ENCODE measurements around the gene LCN1. TPM values are rescaled to one million over a fixed set of nuclear protein-coding genes. Genes with fewer than 3 reads are reported as not detected.

LCN1 gene
- polyA plus RNA-seq, 1 donor (not counting 4 experiments of a cell fraction or from before 2014, with no cell fraction given), result not detected

GRCh38 chr9:135562235-135562745 lies 41.0 kb downstream of the LCN1 start:
- H3K9ac ChIP-seq (ENCODE audit: control insufficient read depth, extremely low read depth, insufficient read depth, low read length), result no peak overlapping the region
- FAIRE-seq (no peak), DNase-seq (ENCODE audit: low read depth, low spot score) (no peak)
- H2AFZ ChIP-seq (ENCODE audit: control insufficient read depth, low read length), result no peak overlapping the region
- no peaks in the 10 kb centered on the region for H3K79me2 ChIP-seq (ENCODE audit: control insufficient read depth, insufficient read depth, low read length)
- dilution Hi-C loops (cut with MboI; ENCODE audit: extremely low pct_ligation_motif_present, low sequenced_read_pairs), result no loop called here
- H3K27ac ChIP-seq (ENCODE audit: control insufficient read depth, insufficient read depth, low read length), result no peak overlapping the region
- no peaks in the 10 kb centered on the region for H3K4me1 ChIP-seq (ENCODE audit: control insufficient read depth, extremely low read depth, insufficient read depth, low read length)
- H3K4me2 ChIP-seq (ENCODE audit: control insufficient read depth, extremely low read depth, insufficient read depth, low read depth, low read length), result no peak overlapping the region
- H3K9me1 ChIP-seq (ENCODE audit: control insufficient read depth, extremely low read depth, insufficient read depth, low read length), result no peaks in the 10 kb centered on the region
- no peaks in the 10 kb centered on the region for H4K20me1 ChIP-seq (ENCODE audit: control insufficient read depth, extremely low read depth, insufficient read depth, low read length)
- TF ChIP-seq EZH2 (IDR thresholded peaks at IDR 0.05; ENCODE audit: low read length) (no peak), CTCF (optimal IDR thresholded peaks at IDR 0.05 in 1 of 3, IDR thresholded peaks at IDR 0.05 in 1 of 3, conservative IDR thresholded peaks at IDR 0.05 in 1 of 3; ENCODE audit: extremely low read depth in 1 of 3, insufficient read depth in 2 of 3, low read length in 3 of 3) (no peak)
- H3K4me3 ChIP-seq (ENCODE audit: control insufficient read depth in 2 of 3, extremely low read depth in 1 of 3, insufficient read depth in 2 of 3, low read depth in 1 of 3, low read length in 3 of 3), result no peak overlapping the region
- H3K36me3 ChIP-seq (ENCODE audit: control insufficient read depth in 2 of 2, extremely low read depth in 1 of 2, insufficient read depth in 2 of 2, low read length in 2 of 2), result no peaks in the 10 kb centered on the region
- no peaks in the 10 kb centered on the region for H3K27me3 ChIP-seq (ENCODE audit: control insufficient read depth, extremely low read depth, insufficient read depth, low read length)
- no peaks in the 10 kb centered on the region for H3K9me3 ChIP-seq (ENCODE audit: control insufficient read depth, low read depth, low read length)

- no peak overlapping the region for H3K9ac ChIP-seq (ENCODE audit: control insufficient read depth, extremely low read depth, insufficient read depth, low read length)
- H3K4me3 ChIP-seq (ENCODE audit: control insufficient read depth in 2 of 3, extremely low read depth in 1 of 3, insufficient read depth in 2 of 3, low read depth in 1 of 3, low read length in 3 of 3), result no peak overlapping the region
- TF ChIP-seq CTCF (optimal IDR thresholded peaks at IDR 0.05 in 1 of 3, IDR thresholded peaks at IDR 0.05 in 1 of 3, conservative IDR thresholded peaks at IDR 0.05 in 1 of 3; ENCODE audit: extremely low read depth in 1 of 3, insufficient read depth in 2 of 3, low read length in 3 of 3) (no peak), EZH2 (IDR thresholded peaks at IDR 0.05; ENCODE audit: low read length) (no peak)
- H3K27me3 ChIP-seq (ENCODE audit: control insufficient read depth, extremely low read depth, insufficient read depth, low read length), result no peaks in the 10 kb centered on the region
- H3K27ac ChIP-seq (ENCODE audit: control insufficient read depth, insufficient read depth, low read length), result no peak overlapping the region
- FAIRE-seq, result no peak
- no peaks in the 10 kb centered on the region for H4K20me1 ChIP-seq (ENCODE audit: control insufficient read depth, extremely low read depth, insufficient read depth, low read length)
- DNase-seq (ENCODE audit: low read depth, low spot score), result no peak
- dilution Hi-C loops (cut with MboI; ENCODE audit: extremely low pct_ligation_motif_present, low sequenced_read_pairs), result no loop called here
- no peaks in the 10 kb centered on the region for H3K36me3 ChIP-seq (ENCODE audit: control insufficient read depth in 2 of 2, extremely low read depth in 1 of 2, insufficient read depth in 2 of 2, low read length in 2 of 2)
- H3K9me1 ChIP-seq (ENCODE audit: control insufficient read depth, extremely low read depth, insufficient read depth, low read length), result no peaks in the 10 kb centered on the region
- no peaks in the 10 kb centered on the region for H3K9me3 ChIP-seq (ENCODE audit: control insufficient read depth, low read depth, low read length)
- H3K4me2 ChIP-seq (ENCODE audit: control insufficient read depth, extremely low read depth, insufficient read depth, low read depth, low read length), result no peak overlapping the region
- H2AFZ ChIP-seq (ENCODE audit: control insufficient read depth, low read length), result no peak overlapping the region
- H3K4me1 ChIP-seq (ENCODE audit: control insufficient read depth, extremely low read depth, insufficient read depth, low read length), result no peaks in the 10 kb centered on the region
- no peaks in the 10 kb centered on the region for H3K79me2 ChIP-seq (ENCODE audit: control insufficient read depth, insufficient read depth, low read length)
These were observed 41.8 kb downstream of the LCN1 start for GRCh38 chr9:135563039-135563476.
